Aortic smooth muscle cell (primary cell): ENCODE results near the gene EPHX1. TPM values are rescaled to one million over a fixed set of nuclear protein-coding genes. Genes with fewer than 3 reads are reported as not detected.

Experiments
- total RNA-seq: library from RNA; depleted of rRNA; stranded (reverse); fragments of >200 nt; gene quantifications from 2 replicates; pipeline ENCODE4 v1.2.3, GENCODE V29; 2014

EPHX1 gene
- total RNA-seq = 16.6 and 28.0 TPM in 2 replicates

DNA sequence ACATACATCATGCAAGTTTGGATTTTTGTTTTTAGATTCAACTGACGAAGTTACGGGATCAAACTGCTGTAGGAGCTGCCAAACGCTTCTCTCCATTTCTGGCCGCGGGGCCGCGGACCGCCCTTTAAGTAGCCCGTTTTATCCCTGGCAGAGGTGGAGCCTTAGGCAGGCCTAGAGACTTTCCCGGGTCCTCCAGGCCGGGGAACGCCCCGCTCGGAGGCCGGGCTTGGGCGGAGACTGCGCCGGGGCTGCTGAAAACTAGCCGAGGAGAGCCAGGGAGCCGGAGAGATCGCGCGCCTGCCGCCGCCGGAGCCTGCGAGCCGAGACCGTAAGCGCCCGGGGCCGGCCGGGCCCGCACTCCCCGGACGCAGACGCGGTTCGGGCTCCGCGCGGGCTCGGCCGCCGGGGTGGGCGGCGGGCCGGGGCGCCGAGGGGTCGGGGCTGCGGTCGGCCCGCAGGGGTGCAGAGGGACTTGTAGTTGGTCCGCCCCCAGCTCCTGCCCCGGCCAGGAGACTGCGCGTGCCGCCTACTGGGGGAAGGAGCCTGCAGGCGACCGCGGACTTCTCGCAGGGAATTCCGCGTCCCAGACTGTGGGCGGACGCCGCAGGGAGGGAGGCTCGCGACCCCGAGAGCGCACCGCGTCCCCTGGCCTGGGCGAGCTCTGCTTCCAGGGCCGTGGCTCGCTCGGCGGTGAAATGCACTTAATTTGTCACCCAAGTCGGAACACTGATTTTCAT is at the start of gene EPHX1:
Gene EPHX1, plus strand, starts transcription at position 283 of the 737 bp plus-strand sequence. CDS start 18,606 bp downstream, outside the sequence.

GRCh38 chr1:225777583-225778336 is 32.2 kb upstream of the EPHX1 start, which contains the start of gene SRP9:
TSS of gene SRP9 (plus strand) at chr1:225777826. CDS start at chr1:225777941, 115 bp downstream.

DNA sequence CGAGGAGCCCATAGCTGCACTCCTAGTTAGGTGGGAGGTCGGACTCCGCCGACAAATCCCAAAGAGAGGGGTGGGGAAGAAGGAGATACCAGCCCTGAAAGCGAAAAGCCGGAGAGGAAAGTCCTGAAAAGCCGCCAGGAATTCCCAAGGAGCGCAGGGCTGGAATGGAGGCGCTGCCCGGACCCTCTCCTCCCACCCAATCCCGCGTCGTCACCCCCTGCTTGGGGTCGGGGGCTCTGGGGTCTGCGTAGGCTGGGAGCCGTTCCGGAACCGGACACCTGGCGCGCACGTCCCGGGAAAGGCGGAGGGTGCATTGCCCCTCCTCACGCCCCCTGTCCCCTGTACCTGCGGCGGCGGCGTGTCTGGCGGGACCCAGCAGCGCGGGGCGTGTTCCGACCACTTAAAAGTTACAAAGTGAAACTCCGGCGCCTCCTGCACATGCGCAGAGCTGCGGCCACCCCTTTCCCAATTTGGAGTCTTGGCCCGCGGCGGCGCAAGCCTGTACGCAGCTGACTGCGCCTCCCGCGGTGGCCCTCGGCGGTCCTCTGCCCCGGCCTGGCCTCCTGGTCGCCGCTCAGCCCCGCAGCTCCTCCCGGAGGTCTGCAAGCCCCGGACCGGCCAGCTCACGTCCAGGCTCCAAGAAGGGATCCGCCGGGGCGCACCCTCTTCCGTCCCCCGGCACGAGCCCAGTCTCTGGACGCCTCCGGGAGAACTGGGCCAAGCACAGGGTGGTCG is 72.2 kb downstream of the EPHX1 start, which contains the start of gene TMEM63A:
Gene TMEM63A, minus strand, starts transcription at position 422 of the 735 bp plus-strand sequence. CDS start 4,800 bp downstream, outside the sequence.

GRCh38 chr1:225888898-225889601 is 79.1 kb downstream of the EPHX1 start, which contains the start of gene LEFTY1:
TSS of gene LEFTY1 (minus strand) at chr1:225889146. CDS start at chr1:225889066, 80 bp downstream.

Other genes starting within 250 kb of the EPHX1 start
- gene ENAH, start 157.0 kb upstream of the EPHX1 start, total RNA-seq = 247 and 338 TPM in 2 replicates
- gene SRP9, start 32.3 kb upstream of the EPHX1 start, total RNA-seq = 201 and 223 TPM in 2 replicates
- 20.5 and 23.4 TPM in 2 replicates for gene TMEM63A, start 72.3 kb downstream of the EPHX1 start, total RNA-seq
- gene LEFTY1, start 79.0 kb downstream of the EPHX1 start, total RNA-seq = 0.06 TPM in 1 of 2 replicates, not detected in the other
- 31.9 and 42.1 TPM in 2 replicates for gene PYCR2, start 114.1 kb downstream of the EPHX1 start, total RNA-seq
- 0.06 TPM in 1 of 2 replicates, not detected in the other for gene LEFTY2, start 131.1 kb downstream of the EPHX1 start, total RNA-seq
- gene SDE2, start 189.2 kb downstream of the EPHX1 start, total RNA-seq = 22.3 and 27.1 TPM in 2 replicates